M059J (cell line): Measurements from ENCODE around the gene LOXL4. TPM values are rescaled to one million over a fixed set of nuclear protein-coding genes. Genes with fewer than 3 reads are reported as not detected.

Experiments used
- DNase-seq: peaks from one replicate; pipeline ENCODE4 v3.0.0-alpha.2; 2012; ENCODE audit warnings: low read depth
- total RNA-seq: library from RNA; depleted of rRNA; stranded (reverse); fragments of >200 nt; shearing (Covaris generic); gene quantifications from 2 replicates; pipeline ENCODE4 v1.2.3, GENCODE V29; 2014

Gene LOXL4
- total RNA-seq, 1 experiment from 2014 or later: 1.2 TPM

GRCh38 chr10:98264378-98265065 lies 3.5 kb downstream of the LOXL4 start:
- DNase-seq: no peak

- no peak for DNase-seq
Measured at GRCh38 chr10:98263088-98263487, 4.9 kb downstream of the LOXL4 start.

GRCh38 chr10:98262571-98262970 lies 5.4 kb downstream of the LOXL4 start:
- DNase-seq: peak; percentile 62

- no peak for DNase-seq
Measured at GRCh38 chr10:98261436-98262277, 6.3 kb downstream of the LOXL4 start.

GRCh38 chr10:98260752-98261151 lies 7.2 kb downstream of the LOXL4 start:
- no peak for DNase-seq

- DNase-seq: no peak
Measured at GRCh38 chr10:98260350-98260749, 7.6 kb downstream of the LOXL4 start.

GRCh38 chr10:98259606-98260315 lies 8.2 kb downstream of the LOXL4 start:
- no peak for DNase-seq

- DNase-seq: peak; percentile 25
Measured at GRCh38 chr10:98258683-98259454, 9.1 kb downstream of the LOXL4 start.

GRCh38 chr10:98257961-98258360 lies 10.0 kb downstream of the LOXL4 start:
- DNase-seq: no peak

GRCh38 chr10:98257198-98257597 lies 10.8 kb downstream of the LOXL4 start:
- DNase-seq: no peak

GRCh38 chr10:98256692-98257091 lies 11.3 kb downstream of the LOXL4 start:
- no peak for DNase-seq

- DNase-seq: no peak
Measured at GRCh38 chr10:98255146-98255877, 12.7 kb downstream of the LOXL4 start.

GRCh38 chr10:98254234-98254974 lies 13.6 kb downstream of the LOXL4 start:
- DNase-seq: no peak

GRCh38 chr10:98253499-98253898 lies 14.5 kb downstream of the LOXL4 start:
- DNase-seq: no peak

GRCh38 chr10:98252464-98252863 lies 15.5 kb downstream of the LOXL4 start:
- no peak for DNase-seq

GRCh38 chr10:98251399-98251798 lies 16.6 kb downstream of the LOXL4 start:
- DNase-seq: no peak

GRCh38 chr10:98249134-98249533 lies 18.9 kb downstream of the LOXL4 start:
- DNase-seq: no peak

GRCh38 chr10:98248018-98248417 lies 20.0 kb downstream of the LOXL4 start:
- no peak for DNase-seq

GRCh38 chr10:98246911-98247805 lies 20.8 kb downstream of the LOXL4 start:
- peak; percentile 18 for DNase-seq
